H9 (cell line): Measurements from ENCODE around the gene ZNF513. TPM values are rescaled to one million over a fixed set of nuclear protein-coding genes. Genes with fewer than 3 reads are reported as not detected.

Source experiments
- DNase-seq: peaks from one replicate; pipeline ENCODE4 v3.0.0-alpha.2; 2017
- H2AFZ ChIP-seq: one replicate; pipeline ENCODE4 v1.6.1; 2013; ENCODE audit warnings: mild to moderate bottlenecking, low read length, control low read depth, moderate library complexity
- H2AK5ac ChIP-seq: 2 replicates; pipeline ENCODE4 v1.6.1; 2013; ENCODE audit warnings: low read length, control low read depth, mixed read lengths; ENCODE audit not compliant: insufficient read length
- H2BK120ac ChIP-seq: one replicate; pipeline ENCODE4 v1.6.1; 2013; ENCODE audit warnings: low read depth, mild to moderate bottlenecking, low read length, control low read depth, inconsistent platforms; ENCODE audit not compliant: poor library complexity, severe bottlenecking
- H2BK12ac ChIP-seq: 2 replicates; pipeline ENCODE4 v1.6.1; 2013; ENCODE audit warnings: low read length, control low read depth, mixed read lengths, low read depth; ENCODE audit not compliant: insufficient read length
- H2BK15ac ChIP-seq: 2 replicates; pipeline ENCODE4 v1.6.1; 2013; ENCODE audit warnings: low read depth, low read length, control low read depth
- H2BK20ac ChIP-seq: one replicate; pipeline ENCODE4 v1.6.1; 2013; ENCODE audit warnings: low read depth, mild to moderate bottlenecking, low read length, control low read depth, inconsistent platforms; ENCODE audit not compliant: poor library complexity, severe bottlenecking
- H2BK5ac ChIP-seq: 2 replicates; pipeline ENCODE4 v1.6.1; 2013; ENCODE audit warnings: low read length, control low read depth, mixed read lengths; ENCODE audit not compliant: insufficient read length
- H3K14ac ChIP-seq: 2 replicates; pipeline ENCODE4 v1.6.1; 2013; ENCODE audit warnings: low read length, control low read depth; ENCODE audit not compliant: insufficient read depth
- H3K18ac ChIP-seq: 2 replicates; pipeline ENCODE4 v1.6.1; 2013; ENCODE audit warnings: low read depth, mild to moderate bottlenecking, mixed read lengths, low read length, control low read depth; ENCODE audit not compliant: insufficient read length
- H3K23ac ChIP-seq: 2 replicates; pipeline ENCODE4 v1.6.1; 2013; ENCODE audit warnings: low read length, control low read depth, mixed read lengths, low read depth; ENCODE audit not compliant: insufficient read length
- H3K23me2 ChIP-seq: 2 replicates; pipeline ENCODE4 v1.6.1; 2013; ENCODE audit warnings: low read depth, mild to moderate bottlenecking, mixed read lengths, low read length, control low read depth; ENCODE audit not compliant: insufficient read length, poor library complexity, severe bottlenecking
- H3K27ac ChIP-seq: 2 replicates; pipeline ENCODE4 v1.5.1; 2013; ENCODE audit warnings: low read length, control low read depth, mixed read lengths, low read depth; ENCODE audit not compliant: insufficient read length
- H3K27me3 ChIP-seq: 2 replicates; pipeline ENCODE4 v1.6.1; 2013; ENCODE audit warnings: low read length, control low read depth, inconsistent platforms; ENCODE audit not compliant: insufficient read depth
- H3K4ac ChIP-seq: 2 replicates; pipeline ENCODE4 v1.6.1; 2013; ENCODE audit warnings: low read depth, mild to moderate bottlenecking, control low read depth, inconsistent platforms, low read length, moderate library complexity
- H3K4me1 ChIP-seq: 2 replicates; pipeline ENCODE4 v1.6.1; 2013; ENCODE audit warnings: low read length, control low read depth, inconsistent platforms; ENCODE audit not compliant: insufficient read depth
- H3K4me2 ChIP-seq: 2 replicates; pipeline ENCODE4 v1.6.1; 2013; ENCODE audit warnings: low read length, control low read depth, mixed read lengths; ENCODE audit not compliant: insufficient read length, insufficient read depth
- H3K56ac ChIP-seq: 2 replicates; pipeline ENCODE4 v1.6.1; 2013; ENCODE audit warnings: low read depth, mild to moderate bottlenecking, mixed read lengths, low read length, control low read depth; ENCODE audit not compliant: insufficient read length
- H3K79me1 ChIP-seq: 2 replicates; pipeline ENCODE4 v1.6.1; 2013; ENCODE audit warnings: low read depth, mild to moderate bottlenecking, moderate library complexity, low read length, control low read depth, inconsistent platforms; ENCODE audit not compliant: insufficient read depth, poor library complexity, severe bottlenecking
- H3K79me2 ChIP-seq: 2 replicates; pipeline ENCODE4 v1.6.1; 2013; ENCODE audit warnings: low read length, control low read depth, inconsistent platforms; ENCODE audit not compliant: insufficient read depth
- H3K9ac ChIP-seq: 2 replicates; pipeline ENCODE4 v1.6.1; 2013; ENCODE audit warnings: low read length, control low read depth, mixed read lengths; ENCODE audit not compliant: insufficient read length; ENCODE audit errors: extremely low read depth
- H3K9me3 ChIP-seq: one replicate; pipeline ENCODE4 v1.6.1; 2013; ENCODE audit warnings: low read depth, low read length, inconsistent platforms; ENCODE audit not compliant: control insufficient read depth
- H3T11ph ChIP-seq: one replicate; pipeline ENCODE4 v1.6.1; 2013; ENCODE audit warnings: mild to moderate bottlenecking, low read length, control low read depth, inconsistent platforms
- H4K20me1 ChIP-seq: one replicate; pipeline ENCODE4 v1.6.1; 2013; ENCODE audit not compliant: control insufficient read depth, insufficient read length, insufficient read depth
- H4K5ac ChIP-seq: 2 replicates; pipeline ENCODE4 v1.6.1; 2013; ENCODE audit warnings: low read depth, mild to moderate bottlenecking, mixed read lengths, low read length, control low read depth; ENCODE audit not compliant: insufficient read length
- H4K8ac ChIP-seq: replicated peaks from 2 replicates; pipeline ENCODE4 v1.6.1; 2013; ENCODE audit warnings: low read length, control low read depth, mixed read lengths, low read depth; ENCODE audit not compliant: insufficient read length
- H4K91ac ChIP-seq: 2 replicates; pipeline ENCODE4 v1.6.1; 2013; ENCODE audit warnings: low read depth, mild to moderate bottlenecking, moderate library complexity, mixed read lengths, low read length, control low read depth; ENCODE audit not compliant: insufficient read length
- H3K27ac Mint-ChIP-seq, 3 experiments: 2 replicates in 2 of 3; 3 replicates in 1 of 3; pipeline ENCODE4 v1.8.0; 2020 to 2021; ENCODE audit warnings: mixed read lengths in 3 of 3, mild to moderate bottlenecking in 1 of 3, moderate library complexity in 1 of 3
- H3K27me3 Mint-ChIP-seq: 2 replicates; pipeline ENCODE4 v1.8.0; 2021; ENCODE audit warnings: low read depth, mild to moderate bottlenecking, moderate library complexity, mixed read lengths
- H3K36me3 Mint-ChIP-seq, 3 experiments: 2 replicates in 2 of 3; 3 replicates in 1 of 3; pipeline ENCODE4 v1.8.0; 2020 to 2021; ENCODE audit warnings: low read depth in 3 of 3, mixed read lengths in 3 of 3; ENCODE audit not compliant: insufficient read depth in 1 of 3
- H3K4me1 Mint-ChIP-seq, 2 experiments: 2 replicates each; pipeline ENCODE4 v1.8.0; 2020; ENCODE audit warnings: mixed read lengths in 2 of 2
- H3K4me3 Mint-ChIP-seq, 2 experiments: 2 replicates in 1 of 2; 3 replicates in 1 of 2; pipeline ENCODE4 v1.8.0; 2020 to 2021; ENCODE audit warnings: mild to moderate bottlenecking in 2 of 2, mixed read lengths in 2 of 2, moderate library complexity in 1 of 2
- H3K9me3 Mint-ChIP-seq, 2 experiments: 2 replicates in 1 of 2; 3 replicates in 1 of 2; pipeline ENCODE4 v1.8.0; 2020; ENCODE audit warnings: mild to moderate bottlenecking in 2 of 2, mixed read lengths in 2 of 2, moderate library complexity in 1 of 2
- WGBS: extraction: QIAGEN DNeasy Blood & Tissue Kit; methylation state at CpG from one replicate; pipeline ENCODE4 v1.1.7; 2013; ENCODE audit warnings: missing lambda C conversion rate, low lambda C conversion rate, mixed read lengths; ENCODE audit not compliant: insufficient read length; ENCODE audit errors: extremely low coverage; 5-methylcytosine and 5-hydroxymethylcytosine counted together
- total RNA-seq: library from RNA; stranded (reverse); gene quantifications from 2 replicates; pipeline ENCODE4 v1.2.1, GENCODE V29; 2021
- TF ChIP-seq, protein P1 (sequence below): fragments of 200-600 bp; sonication (generic); conservative IDR thresholded peaks from 3 replicates; pipeline ENCODE4 v1.8.0; 2021; ENCODE audit warnings: antibody characterized with exemption, mild to moderate bottlenecking

The ZNF513 gene
- total RNA-seq, 1 experiment from 2014 or later, result 26.5 TPM

DNA sequence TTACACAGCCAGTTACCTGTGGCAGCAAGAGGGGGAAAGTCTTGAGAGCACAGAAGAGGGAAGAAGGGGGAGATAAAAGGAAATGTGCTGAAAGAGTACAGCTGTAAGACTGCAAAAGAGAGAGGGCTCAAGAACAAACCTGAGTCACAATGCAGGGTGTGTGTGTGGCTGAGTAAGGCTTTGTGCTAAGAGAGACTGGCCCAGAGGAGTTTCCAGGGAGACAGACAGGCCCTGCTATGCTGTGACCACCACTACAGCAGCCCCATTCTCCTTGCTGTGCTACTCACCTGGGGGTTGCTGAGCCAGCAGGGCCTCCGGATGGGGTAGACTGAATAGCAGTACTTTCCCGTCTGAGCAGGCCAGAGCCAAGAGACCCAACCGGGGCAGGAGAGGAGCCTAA is 45.2 kb downstream of the ZNF513 start:
- Histone ChIP-seq H3K9ac (no peak overlapping the region), H3K79me1 (no peaks in the 10 kb centered on the region), H3K27ac (no peak overlapping the region), H3K14ac (no peak overlapping the region), H3K23ac (no peak overlapping the region), H4K5ac (no peak overlapping the region), H3T11ph (no peak overlapping the region), H3K9me3 (no peaks in the 10 kb centered on the region), H2AFZ (no peak overlapping the region), H2BK15ac (no peak overlapping the region), H3K4me1 (no peaks in the 10 kb centered on the region), H2BK120ac (no peak overlapping the region), H3K56ac (no peak overlapping the region), H2BK5ac (no peak overlapping the region), H4K91ac (no peak overlapping the region), H2AK5ac (no peak overlapping the region), H3K27me3 (no peaks in the 10 kb centered on the region), H4K20me1 (no peaks in the 10 kb centered on the region), H4K8ac (no peak overlapping the region), H3K18ac (no peak overlapping the region), H3K79me2 (no peaks in the 10 kb centered on the region), H2BK12ac (no peak overlapping the region), H2BK20ac (no peak overlapping the region), H3K4ac (no peak overlapping the region), H3K23me2 (no peaks in the 10 kb centered on the region), H3K4me2 (no peak overlapping the region)
- H3K27me3 Mint-ChIP-seq, result no peaks in the 10 kb centered on the region
- no CpG with 5 or more reads among the region's 3 CpGs for WGBS
- DNase-seq, result no peak
- TF ChIP-seq, protein P1, sequence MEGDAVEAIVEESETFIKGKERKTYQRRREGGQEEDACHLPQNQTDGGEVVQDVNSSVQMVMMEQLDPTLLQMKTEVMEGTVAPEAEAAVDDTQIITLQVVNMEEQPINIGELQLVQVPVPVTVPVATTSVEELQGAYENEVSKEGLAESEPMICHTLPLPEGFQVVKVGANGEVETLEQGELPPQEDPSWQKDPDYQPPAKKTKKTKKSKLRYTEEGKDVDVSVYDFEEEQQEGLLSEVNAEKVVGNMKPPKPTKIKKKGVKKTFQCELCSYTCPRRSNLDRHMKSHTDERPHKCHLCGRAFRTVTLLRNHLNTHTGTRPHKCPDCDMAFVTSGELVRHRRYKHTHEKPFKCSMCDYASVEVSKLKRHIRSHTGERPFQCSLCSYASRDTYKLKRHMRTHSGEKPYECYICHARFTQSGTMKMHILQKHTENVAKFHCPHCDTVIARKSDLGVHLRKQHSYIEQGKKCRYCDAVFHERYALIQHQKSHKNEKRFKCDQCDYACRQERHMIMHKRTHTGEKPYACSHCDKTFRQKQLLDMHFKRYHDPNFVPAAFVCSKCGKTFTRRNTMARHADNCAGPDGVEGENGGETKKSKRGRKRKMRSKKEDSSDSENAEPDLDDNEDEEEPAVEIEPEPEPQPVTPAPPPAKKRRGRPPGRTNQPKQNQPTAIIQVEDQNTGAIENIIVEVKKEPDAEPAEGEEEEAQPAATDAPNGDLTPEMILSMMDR, result no peak
- H3K27ac Mint-ChIP-seq, result no peak overlapping the region
- H3K9me3 Mint-ChIP-seq, result no peaks in the 10 kb centered on the region
- no peak overlapping the region for H3K4me3 Mint-ChIP-seq
- no peaks in the 10 kb centered on the region for H3K4me1 Mint-ChIP-seq
- peaks cover 39 to 80% (median 67%) of the 10 kb centered on the region in 3 experiments for H3K36me3 Mint-ChIP-seq

Other genes starting within 250 kb of the ZNF513 start
- 43.6 and 45.6 TPM in 2 replicates for gene PREB, start 246.1 kb downstream of the ZNF513 start, total RNA-seq
- not detected in 2 replicates for gene PRR30, start 241.3 kb downstream of the ZNF513 start, total RNA-seq
- not detected in 2 replicates for gene TCF23, start 231.7 kb downstream of the ZNF513 start, total RNA-seq
- gene ATRAID, start 168.7 kb downstream of the ZNF513 start, total RNA-seq, result 106 and 108 TPM in 2 replicates
- 112 and 122 TPM in 2 replicates for gene SLC5A6, start 168.5 kb downstream of the ZNF513 start, total RNA-seq
- gene CAD, start 163.4 kb downstream of the ZNF513 start, total RNA-seq, result 117 and 130 TPM in 2 replicates
- 2.5 and 3.4 TPM in 2 replicates for gene SLC30A3, start 117.7 kb downstream of the ZNF513 start, total RNA-seq
- 0.37 and 0.44 TPM in 2 replicates for gene DNAJC5G, start 105.3 kb downstream of the ZNF513 start, total RNA-seq
- 4.6 and 5.0 TPM in 2 replicates for gene TRIM54, start 98.3 kb downstream of the ZNF513 start, total RNA-seq
- gene UCN, start 72.3 kb downstream of the ZNF513 start, total RNA-seq, result 0.77 and 1.5 TPM in 2 replicates
- 55.4 and 59.4 TPM in 2 replicates for gene MPV17, start 57.6 kb downstream of the ZNF513 start, total RNA-seq
- gene GTF3C2, start 24.0 kb downstream of the ZNF513 start, total RNA-seq, result 109 TPM in 2 replicates
- gene EIF2B4, start 10.4 kb downstream of the ZNF513 start, total RNA-seq, result 62.1 and 67.2 TPM in 2 replicates
- gene SNX17, start 10.1 kb downstream of the ZNF513 start, total RNA-seq, result 78.1 and 81.1 TPM in 2 replicates
- 146 and 150 TPM in 2 replicates for gene PPM1G, start 28.9 kb upstream of the ZNF513 start, total RNA-seq
- 140 TPM in 2 replicates for gene NRBP1, start 47.9 kb upstream of the ZNF513 start, total RNA-seq
- 49.9 and 57.3 TPM in 2 replicates for gene KRTCAP3, start 61.6 kb upstream of the ZNF513 start, total RNA-seq
- gene IFT172, start 109.0 kb upstream of the ZNF513 start, total RNA-seq, result 13.8 and 15.5 TPM in 2 replicates
- gene FNDC4, start 114.5 kb upstream of the ZNF513 start, total RNA-seq, result 21.1 and 21.5 TPM in 2 replicates
- 0.11 and 0.33 TPM in 2 replicates for gene GCKR, start 116.1 kb upstream of the ZNF513 start, total RNA-seq
- 35.6 and 38.2 TPM in 2 replicates for gene ZNF512, start 202.3 kb upstream of the ZNF513 start, total RNA-seq
- 1.2 and 1.6 TPM in 2 replicates for gene CCDC121, start 248.3 kb upstream of the ZNF513 start, total RNA-seq
- gene GPN1, start 248.3 kb upstream of the ZNF513 start, total RNA-seq, result 45.5 and 48.5 TPM in 2 replicates